Heart left ventricle (tissue), 13 donors: ENCODE data around the gene MLXIP.

Experiments used
- POLR2A ChIP-seq, 2 donors: fragments of 450-650 bp; IDR thresholded peaks; one replicate each; pipeline ENCODE4 v1.6.1; 2017; ENCODE audit warnings: antibody characterized with exemption in 2 of 2, mild to moderate bottlenecking in 2 of 2, moderate library complexity in 2 of 2
- TF ChIP-seq, protein P1 (sequence below), 12 donors: fragments of 200-600 bp; sonication (generic) in 4 of 12; IDR thresholded peaks; one replicate each; pipeline versions ENCODE4 v1.5.0 to v1.8.0; 2018 to 2022; ENCODE audit warnings: antibody characterized with exemption in 12 of 12, mild to moderate bottlenecking in 5 of 12
- donor health status: ischemic (EF 13 %, LVEDD 7.1; RV severe dilation, severe dysfunction).
- donor health status: DM: no; HTN: yes; CAD: no.
- donor health status: DM: no; HTN: no; CAD: no.
- donor health status: ischemic (EF 25% LVEDD 6.9; RV normal size, moderate dysfunction).
- donor health status: ischemic (EF 25% LVEDD 5.7; RV mildly dilated, moderate dysfunction).
- donor health status: ischemic (EF 35%, LVEDD 5.7; RV mildly dilated, moderate dysfunction).
- donor health status: nonischemic (EF 11% LVEDD 7.7; RV severe dilation, severe dysfunction).
- donor health status: DM: yes; HTN: yes; CAD: no.
- donor health status: PGD.
- donor health status: ischemic (EF 29% LVEDD 5.4; RV normal size, mild dysfunction).
- donor health status: nonischemic (EF 23%, LVEDD 6.1; RV moderate dilation, normal function).

DNA sequence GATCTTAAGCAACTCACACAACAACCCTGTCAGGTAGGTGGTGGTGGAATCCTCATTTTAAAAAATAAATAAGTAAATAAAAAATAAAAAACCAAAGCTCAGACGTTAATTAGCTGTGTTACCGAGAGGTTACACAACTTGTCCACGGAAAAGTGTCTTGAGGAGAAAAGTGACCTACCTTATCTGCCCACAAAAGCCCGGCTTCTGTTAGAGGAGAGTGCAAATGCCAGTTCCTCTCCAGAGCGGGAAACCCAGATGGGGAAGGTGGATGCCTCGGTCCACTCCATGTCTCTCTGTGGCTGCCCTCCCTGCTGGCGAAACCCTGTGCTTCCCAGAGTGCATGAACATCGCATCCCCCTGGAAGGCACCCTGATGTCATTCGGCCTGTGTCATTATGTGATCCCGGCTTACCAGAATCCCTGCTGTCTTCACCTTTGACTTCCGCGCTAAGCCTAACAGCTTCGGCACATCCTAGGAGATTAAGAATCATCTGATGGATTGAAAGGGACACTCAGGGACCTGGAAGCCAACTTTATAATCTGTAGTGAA, 6.4 kb downstream of the MLXIP start:
- no peak for TF ChIP-seq POLR2A (IDR thresholded peaks at IDR 0.05)
- TF ChIP-seq, protein P1, sequence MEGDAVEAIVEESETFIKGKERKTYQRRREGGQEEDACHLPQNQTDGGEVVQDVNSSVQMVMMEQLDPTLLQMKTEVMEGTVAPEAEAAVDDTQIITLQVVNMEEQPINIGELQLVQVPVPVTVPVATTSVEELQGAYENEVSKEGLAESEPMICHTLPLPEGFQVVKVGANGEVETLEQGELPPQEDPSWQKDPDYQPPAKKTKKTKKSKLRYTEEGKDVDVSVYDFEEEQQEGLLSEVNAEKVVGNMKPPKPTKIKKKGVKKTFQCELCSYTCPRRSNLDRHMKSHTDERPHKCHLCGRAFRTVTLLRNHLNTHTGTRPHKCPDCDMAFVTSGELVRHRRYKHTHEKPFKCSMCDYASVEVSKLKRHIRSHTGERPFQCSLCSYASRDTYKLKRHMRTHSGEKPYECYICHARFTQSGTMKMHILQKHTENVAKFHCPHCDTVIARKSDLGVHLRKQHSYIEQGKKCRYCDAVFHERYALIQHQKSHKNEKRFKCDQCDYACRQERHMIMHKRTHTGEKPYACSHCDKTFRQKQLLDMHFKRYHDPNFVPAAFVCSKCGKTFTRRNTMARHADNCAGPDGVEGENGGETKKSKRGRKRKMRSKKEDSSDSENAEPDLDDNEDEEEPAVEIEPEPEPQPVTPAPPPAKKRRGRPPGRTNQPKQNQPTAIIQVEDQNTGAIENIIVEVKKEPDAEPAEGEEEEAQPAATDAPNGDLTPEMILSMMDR (IDR thresholded peaks at IDR 0.05) = no peak
